Lung (tissue), 12 donors: ENCODE measurements around the gene TMEM164. TPM values are rescaled to one million over a fixed set of nuclear protein-coding genes. Genes with fewer than 3 reads are reported as not detected.

Experiments
- ATAC-seq: fragments of 200-7000 bp; cut with Tn5 transposase; one replicate; pipeline ENCODE4 v1.9.1; 2020; ENCODE audit warnings: moderate number of reproducible peaks; ENCODE audit not compliant: insufficient read depth, low FRiP score
- DNase-seq, 3 donors: peaks; one replicate each; pipeline ENCODE4 v3.0.0-alpha.2; 2013 to 2017
- H3K27ac ChIP-seq, 2 donors: one replicate each; pipeline ENCODE4 v1.5.1; 2013; ENCODE audit warnings: mild to moderate bottlenecking in 2 of 2, moderate library complexity in 2 of 2, control low read depth in 1 of 2, inconsistent platforms in 1 of 2, low read depth in 1 of 2, low read length in 1 of 2
- H3K27me3 ChIP-seq, 3 donors: one replicate each; pipeline ENCODE4 v1.5.1; 2013; ENCODE audit warnings: low read length in 2 of 3; ENCODE audit not compliant: control insufficient read depth in 3 of 3, insufficient read depth in 3 of 3
- H3K36me3 ChIP-seq, 4 donors: one replicate each; pipeline ENCODE4 v1.5.1; 2013; ENCODE audit warnings: low read length in 4 of 4, mild to moderate bottlenecking in 1 of 4, moderate library complexity in 1 of 4; ENCODE audit not compliant: control insufficient read depth in 4 of 4, insufficient read depth in 4 of 4
- H3K4me1 ChIP-seq, 5 donors: one replicate each; pipeline ENCODE4 v1.5.1; 2013; ENCODE audit warnings: low read length in 5 of 5, mild to moderate bottlenecking in 2 of 5, moderate library complexity in 1 of 5; ENCODE audit not compliant: control insufficient read depth in 5 of 5, insufficient read depth in 5 of 5
- H3K4me3 ChIP-seq: one replicate; pipeline ENCODE4 v1.5.1; 2013; ENCODE audit warnings: mild to moderate bottlenecking, control low read depth, moderate library complexity
- H3K9ac ChIP-seq, 2 donors: one replicate each; pipeline ENCODE4 v1.5.1; 2013; ENCODE audit warnings: low read length in 2 of 2, control low read depth in 1 of 2; ENCODE audit not compliant: insufficient read depth in 1 of 2
- H3K9me3 ChIP-seq, 4 donors: one replicate each; pipeline ENCODE4 v1.5.1; 2013; ENCODE audit warnings: low read length in 3 of 4, mild to moderate bottlenecking in 1 of 4, moderate library complexity in 1 of 4; ENCODE audit not compliant: control insufficient read depth in 4 of 4, insufficient read depth in 3 of 4
- WGBS, 2 donors: extraction: QIAGEN DNeasy Blood & Tissue Kit; methylation state at CpG; one replicate each; pipeline ENCODE4 v1.1.7; 2013; 5-methylcytosine and 5-hydroxymethylcytosine counted together
- polyA plus RNA-seq, 2 donors: library from polyadenylated mRNA; stranded (reverse); fragments of 200-250 nt; gene quantifications; one replicate each; pipeline ENCODE4 v1.2.1, GENCODE V29; 2013
- total RNA-seq, 2 donors: library from RNA; depleted of rRNA in 1 of 2; stranded (reverse); fragments of >200 nt in 1 of 2; gene quantifications; one replicate each; pipeline ENCODE4 v1.2.1, GENCODE V29; 2014 to 2021
- TF ChIP-seq, protein P1 (sequence below): IDR thresholded peaks from 2 replicates; pipeline ENCODE4 v1.5.1; 2012; ENCODE audit warnings: mild to moderate bottlenecking; ENCODE audit errors: control extremely low read depth, extremely low read depth
- donor health status: control.
- donor health status: control.
- donor health status: Bipolar disorder and iron deficiency.
- donor health status: healthy.
- donor health status: DM: yes; HTN: yes; CAD: no.

The TMEM164 gene
- total and polyA plus RNA-seq, 4 donors: 22.4 to 87.0 (median 38.0) TPM

DNA sequence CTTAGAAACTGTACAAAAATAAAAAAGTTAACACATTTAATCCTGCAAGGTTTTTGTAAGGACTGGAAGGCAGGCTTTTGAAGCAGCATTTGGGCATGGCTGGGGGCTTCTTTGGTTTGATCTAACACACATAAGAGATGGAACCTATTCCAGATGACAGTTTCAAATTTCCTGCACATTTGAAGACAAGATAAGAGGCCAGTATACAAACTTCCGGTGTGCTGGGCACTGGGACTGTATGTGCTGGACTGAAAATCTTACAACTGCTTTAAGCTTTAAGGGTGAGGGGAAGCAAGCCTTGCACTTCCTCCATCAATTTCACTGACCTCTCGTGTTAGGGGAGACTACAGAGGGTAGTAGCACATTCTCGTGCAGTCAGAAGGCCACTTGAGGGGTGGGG lies 192.1 kb downstream of the TMEM164 start:
- Histone ChIP-seq H3K36me3 (peaks cover 0 to under 1% (median 0%) of the 10 kb centered on the region in 4 donors), H3K4me1 (peaks cover 0 to 4% (median 0%) of the 10 kb centered on the region in 5 donors), H3K9ac (no peak overlapping the region), H3K4me3 (no peak overlapping the region), H3K9me3 (peaks cover 0 to 4% (median 0%) of the 10 kb centered on the region in 4 donors), H3K27ac (no peak overlapping the region), H3K27me3 (peaks cover 0 to 29% (median 12%) of the 10 kb centered on the region in 3 donors)
- DNase-seq: no peak
- WGBS, 2 donors: 43 to 51% methylated on average over 3 of the region's 3 CpGs
- no peak for ATAC-seq
- TF ChIP-seq, protein P1, sequence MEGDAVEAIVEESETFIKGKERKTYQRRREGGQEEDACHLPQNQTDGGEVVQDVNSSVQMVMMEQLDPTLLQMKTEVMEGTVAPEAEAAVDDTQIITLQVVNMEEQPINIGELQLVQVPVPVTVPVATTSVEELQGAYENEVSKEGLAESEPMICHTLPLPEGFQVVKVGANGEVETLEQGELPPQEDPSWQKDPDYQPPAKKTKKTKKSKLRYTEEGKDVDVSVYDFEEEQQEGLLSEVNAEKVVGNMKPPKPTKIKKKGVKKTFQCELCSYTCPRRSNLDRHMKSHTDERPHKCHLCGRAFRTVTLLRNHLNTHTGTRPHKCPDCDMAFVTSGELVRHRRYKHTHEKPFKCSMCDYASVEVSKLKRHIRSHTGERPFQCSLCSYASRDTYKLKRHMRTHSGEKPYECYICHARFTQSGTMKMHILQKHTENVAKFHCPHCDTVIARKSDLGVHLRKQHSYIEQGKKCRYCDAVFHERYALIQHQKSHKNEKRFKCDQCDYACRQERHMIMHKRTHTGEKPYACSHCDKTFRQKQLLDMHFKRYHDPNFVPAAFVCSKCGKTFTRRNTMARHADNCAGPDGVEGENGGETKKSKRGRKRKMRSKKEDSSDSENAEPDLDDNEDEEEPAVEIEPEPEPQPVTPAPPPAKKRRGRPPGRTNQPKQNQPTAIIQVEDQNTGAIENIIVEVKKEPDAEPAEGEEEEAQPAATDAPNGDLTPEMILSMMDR: no peak

DNA sequence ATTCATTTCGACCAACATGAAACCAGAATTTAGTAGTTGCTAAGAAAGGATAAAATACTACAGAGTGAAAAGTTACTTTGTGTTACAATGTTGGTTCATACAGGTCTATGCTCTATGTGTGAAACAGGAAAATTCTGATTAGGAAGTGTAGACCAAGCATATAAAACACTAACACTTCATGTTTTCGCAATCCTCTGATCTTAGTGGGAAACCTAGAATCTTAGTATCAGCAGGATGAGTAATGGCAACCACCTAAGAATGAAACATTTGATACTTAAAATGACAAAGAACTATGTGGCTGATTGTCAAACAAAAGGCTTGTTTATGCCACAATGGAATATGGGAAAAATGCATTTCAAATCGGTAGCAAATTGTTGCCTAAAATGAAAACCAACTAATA lies 198.9 kb downstream of the TMEM164 start:
- no peak for DNase-seq

DNA sequence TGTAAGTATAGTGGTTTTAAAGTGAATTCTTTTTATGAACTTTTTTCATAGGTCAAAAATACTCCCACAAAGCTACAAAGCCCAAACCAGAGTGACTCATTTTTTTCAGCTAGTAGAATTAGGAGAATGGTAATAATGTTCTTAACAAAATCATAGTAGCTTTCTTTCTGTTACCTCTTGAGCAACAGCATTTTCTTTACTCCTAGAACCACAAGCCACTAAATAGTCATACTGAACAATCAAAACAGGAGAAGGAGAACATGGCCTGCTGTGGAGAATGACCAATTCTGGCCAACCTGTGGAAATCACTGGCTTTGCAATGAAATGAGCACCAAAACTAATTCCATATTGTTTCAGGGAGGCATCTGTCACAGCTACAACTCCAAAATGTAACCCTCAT lies 202.1 kb downstream of the TMEM164 start:
- Histone ChIP-seq H3K9ac (no peak overlapping the region), H3K4me1 (no peaks in the 10 kb centered on the region), H3K36me3 (no peaks in the 10 kb centered on the region), H3K4me3 (no peak overlapping the region), H3K27ac (no peak overlapping the region), H3K27me3 (peaks cover 0 to 37% (median 26%) of the 10 kb centered on the region in 3 donors), H3K9me3 (no peaks in the 10 kb centered on the region)
- ATAC-seq (no peak), DNase-seq (no peak)
- TF ChIP-seq, protein P1: no peak

More for the DNA sequence above, 198.9 kb downstream of the TMEM164 start:
- Histone ChIP-seq H3K27ac (no peak overlapping the region), H3K9ac (no peak overlapping the region), H3K4me3 (no peak overlapping the region), H3K4me1 (no peaks in the 10 kb centered on the region), H3K36me3 (no peaks in the 10 kb centered on the region), H3K27me3 (peaks cover 0 to 32% (median 22%) of the 10 kb centered on the region in 3 donors), H3K9me3 (peaks cover 0 to 2% (median 0%) of the 10 kb centered on the region in 4 donors)
- TF ChIP-seq, protein P1: no peak
- WGBS, 2 donors: 76 to 92% methylated on average over 3 of the region's 3 CpGs
- no peak for ATAC-seq

DNA sequence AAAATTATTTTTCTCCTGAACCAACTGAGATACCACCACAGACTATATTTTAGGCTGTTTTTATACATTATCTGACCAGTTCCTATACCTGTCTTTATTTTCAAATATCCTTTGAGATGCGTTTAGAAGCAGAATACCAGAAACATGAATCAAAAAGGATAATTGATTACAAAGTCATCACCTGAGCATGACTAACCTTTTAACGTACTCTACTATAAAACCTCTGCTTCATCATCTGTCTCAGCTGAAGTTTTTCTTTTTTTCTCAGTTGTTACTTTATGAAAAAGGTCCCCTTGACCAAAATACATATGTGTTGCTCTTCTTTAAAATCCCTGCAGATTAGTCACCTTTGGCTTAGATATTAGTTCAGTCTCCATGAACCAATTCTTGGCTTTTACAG lies 205.2 kb downstream of the TMEM164 start:
- H3K9me3 ChIP-seq: no peaks in the 10 kb centered on the region
- H3K9ac ChIP-seq: no peak overlapping the region
- no peak overlapping the region for H3K4me3 ChIP-seq
- WGBS, 2 donors: 80 to 98% methylated on average over 2 of the region's 2 CpGs
- H3K27me3 ChIP-seq: peaks cover 0 to 36% (median 21%) of the 10 kb centered on the region in 3 donors
- H3K4me1 ChIP-seq: peaks cover 0 to 2% (median 0%) of the 10 kb centered on the region in 5 donors
- H3K27ac ChIP-seq: no peak overlapping the region
- no peak for DNase-seq
- H3K36me3 ChIP-seq: no peaks in the 10 kb centered on the region
- no peak for ATAC-seq
- TF ChIP-seq, protein P1: no peak
